Measurements from ENCODE around the gene NWD2. TPM values are rescaled to one million over a fixed set of nuclear protein-coding genes. Genes with fewer than 3 reads are reported as not detected.

NWD2 gene
- total RNA-seq, 4 donors from 2014 or later, result 0.27 to 2.2 (median 0.48) TPM

- TF ChIP-seq, protein P1, sequence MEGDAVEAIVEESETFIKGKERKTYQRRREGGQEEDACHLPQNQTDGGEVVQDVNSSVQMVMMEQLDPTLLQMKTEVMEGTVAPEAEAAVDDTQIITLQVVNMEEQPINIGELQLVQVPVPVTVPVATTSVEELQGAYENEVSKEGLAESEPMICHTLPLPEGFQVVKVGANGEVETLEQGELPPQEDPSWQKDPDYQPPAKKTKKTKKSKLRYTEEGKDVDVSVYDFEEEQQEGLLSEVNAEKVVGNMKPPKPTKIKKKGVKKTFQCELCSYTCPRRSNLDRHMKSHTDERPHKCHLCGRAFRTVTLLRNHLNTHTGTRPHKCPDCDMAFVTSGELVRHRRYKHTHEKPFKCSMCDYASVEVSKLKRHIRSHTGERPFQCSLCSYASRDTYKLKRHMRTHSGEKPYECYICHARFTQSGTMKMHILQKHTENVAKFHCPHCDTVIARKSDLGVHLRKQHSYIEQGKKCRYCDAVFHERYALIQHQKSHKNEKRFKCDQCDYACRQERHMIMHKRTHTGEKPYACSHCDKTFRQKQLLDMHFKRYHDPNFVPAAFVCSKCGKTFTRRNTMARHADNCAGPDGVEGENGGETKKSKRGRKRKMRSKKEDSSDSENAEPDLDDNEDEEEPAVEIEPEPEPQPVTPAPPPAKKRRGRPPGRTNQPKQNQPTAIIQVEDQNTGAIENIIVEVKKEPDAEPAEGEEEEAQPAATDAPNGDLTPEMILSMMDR (IDR thresholded peaks at IDR 0.05), result no peak
- TF ChIP-seq POLR2A (IDR thresholded peaks at IDR 0.05), result no peak
- intact Hi-C loops (cut with DNase I), result no loop called here
- H3K27me3 ChIP-seq, result no peaks in the 10 kb centered on the region
- no peaks in the 10 kb centered on the region for H3K36me3 ChIP-seq
- no peak overlapping the region for H3K4me3 ChIP-seq (replicated peaks in 1 of 3)
- WGBS, 2 donors, result 73 to 85% methylated on average over 5 of the region's 5 CpGs
- no peaks in the 10 kb centered on the region for H3K9me3 ChIP-seq
- DNase-seq, result no peak
- no peak overlapping the region for H3K27ac ChIP-seq
- peaks cover 0 to 4% of the 10 kb centered on the region in 2 donors for H3K4me1 ChIP-seq
Observed at GRCh38 chr4:37463033-37463856, 218.7 kb downstream of the NWD2 start.

- TF ChIP-seq, protein P1 (IDR thresholded peaks at IDR 0.05), result no peak
- TF ChIP-seq POLR2A (IDR thresholded peaks at IDR 0.05), result no peak
- peaks cover 0 to 4% of the 10 kb centered on the region in 2 donors for H3K4me1 ChIP-seq
- DNase-seq, result no peak
- no peaks in the 10 kb centered on the region for H3K27me3 ChIP-seq
- no peak overlapping the region for H3K4me3 ChIP-seq (replicated peaks in 1 of 3)
- H3K27ac ChIP-seq, result no peak overlapping the region
- intact Hi-C loops (cut with DNase I), result no loop called here
- H3K9me3 ChIP-seq, result no peaks in the 10 kb centered on the region
- no peaks in the 10 kb centered on the region for H3K36me3 ChIP-seq
- 88% methylated on average over 7 of the region's 7 CpGs for WGBS, 2 donors
Observed at GRCh38 chr4:37464373-37465128, 220.0 kb downstream of the NWD2 start.

GRCh38 chr4:37465296-37465695, 220.8 kb downstream of the NWD2 start:
- H3K9me3 ChIP-seq, result no peaks in the 10 kb centered on the region
- TF ChIP-seq POLR2A (IDR thresholded peaks at IDR 0.05), result no peak
- TF ChIP-seq, protein P1 (IDR thresholded peaks at IDR 0.05), result no peak

GRCh38 chr4:37465845-37466244, 221.3 kb downstream of the NWD2 start:
- peaks cover 0 to 4% of the 10 kb centered on the region in 2 donors for H3K4me1 ChIP-seq
- no peaks in the 10 kb centered on the region for H3K27me3 ChIP-seq
- no peaks in the 10 kb centered on the region for H3K9me3 ChIP-seq
- no peak overlapping the region for H3K27ac ChIP-seq
- DNase-seq, result no peak
- intact Hi-C loops (cut with DNase I), result no loop called here
- TF ChIP-seq, protein P1 (IDR thresholded peaks at IDR 0.05), result no peak
- TF ChIP-seq POLR2A (IDR thresholded peaks at IDR 0.05), result no peak
- no peak overlapping the region for H3K4me3 ChIP-seq (replicated peaks in 1 of 3)
- no peaks in the 10 kb centered on the region for H3K36me3 ChIP-seq
- WGBS, 2 donors, result 69 to 91% methylated on average over 2 of the region's 2 CpGs

More at GRCh38 chr4:37465296-37465695, 220.8 kb downstream of the NWD2 start:
- no peaks in the 10 kb centered on the region for H3K27me3 ChIP-seq
- intact Hi-C loops (cut with DNase I), result no loop called here
- peaks cover 0 to 4% of the 10 kb centered on the region in 2 donors for H3K4me1 ChIP-seq
- H3K4me3 ChIP-seq (replicated peaks in 1 of 3), result no peak overlapping the region
- no peaks in the 10 kb centered on the region for H3K36me3 ChIP-seq
- no peak for DNase-seq
- H3K27ac ChIP-seq, result no peak overlapping the region
- 80 to 87% methylated on average over 5 of the region's 5 CpGs for WGBS, 2 donors

GRCh38 chr4:37467223-37467622, 222.7 kb downstream of the NWD2 start:
- Histone ChIP-seq H3K9me3 (no peaks in the 10 kb centered on the region), H3K4me3 (replicated peaks in 1 of 3) (no peak overlapping the region)

More at GRCh38 chr4:37467223-37467622, 222.7 kb downstream of the NWD2 start:
- intact Hi-C loops (cut with DNase I), result no loop called here
- 68 to 69% methylated on average over 3 of the region's 3 CpGs for WGBS, 2 donors
- Histone ChIP-seq H3K27me3 (no peaks in the 10 kb centered on the region), H3K4me1 (peaks cover 0 to 4% of the 10 kb centered on the region in 2 donors), H3K36me3 (no peaks in the 10 kb centered on the region), H3K27ac (no peak overlapping the region)
- no peak for DNase-seq
- no peak for TF ChIP-seq POLR2A (IDR thresholded peaks at IDR 0.05)
- TF ChIP-seq, protein P1 (IDR thresholded peaks at IDR 0.05), result no peak
